ENCODE data around the gene S1PR3.

S1PR3 gene

GRCh38 chr9:89037346-89037745 is 46.1 kb downstream of the S1PR3 start:
- H3K4me3 ChIP-seq (ENCODE audit: low read depth, low read length): no peak overlapping the region
- no peak for TF ChIP-seq CTCF (IDR thresholded peaks at IDR 0.05; ENCODE audit: low read depth, low read length, missing control alignments)
- in situ Hi-C loops (cut with HindIII; ENCODE audit: low sequenced_read_pairs): no loop called here
- no peak for DNase-seq (ENCODE audit: low read depth)

GRCh38 chr9:89037891-89038290 is 46.6 kb downstream of the S1PR3 start:
- no peak for DNase-seq (ENCODE audit: low read depth)
- no peak overlapping the region for H3K4me3 ChIP-seq (ENCODE audit: low read depth, low read length)
- no peak for TF ChIP-seq CTCF (IDR thresholded peaks at IDR 0.05; ENCODE audit: low read depth, low read length, missing control alignments)
- in situ Hi-C loops (cut with HindIII; ENCODE audit: low sequenced_read_pairs): no loop called here

GRCh38 chr9:89038382-89039103 is 47.3 kb downstream of the S1PR3 start:
- H3K4me3 ChIP-seq (ENCODE audit: low read depth, low read length): no peak overlapping the region
- TF ChIP-seq CTCF (IDR thresholded peaks at IDR 0.05; ENCODE audit: low read depth, low read length, missing control alignments): no peak
- peak; percentile 90 for DNase-seq (ENCODE audit: low read depth)
- in situ Hi-C loops (cut with HindIII; ENCODE audit: low sequenced_read_pairs): no loop called here

GRCh38 chr9:89039104-89039465 is 47.8 kb downstream of the S1PR3 start:
- no peak overlapping the region for H3K4me3 ChIP-seq (ENCODE audit: low read depth, low read length)
- DNase-seq (ENCODE audit: low read depth): no peak
- no peak for TF ChIP-seq CTCF (IDR thresholded peaks at IDR 0.05; ENCODE audit: low read depth, low read length, missing control alignments)
- in situ Hi-C loops (cut with HindIII; ENCODE audit: low sequenced_read_pairs): no loop called here

GRCh38 chr9:89039664-89040063 is 48.4 kb downstream of the S1PR3 start:
- in situ Hi-C loops (cut with HindIII; ENCODE audit: low sequenced_read_pairs): no loop called here
- H3K4me3 ChIP-seq (ENCODE audit: low read depth, low read length): no peak overlapping the region
- TF ChIP-seq CTCF (IDR thresholded peaks at IDR 0.05; ENCODE audit: low read depth, low read length, missing control alignments): no peak
- DNase-seq (ENCODE audit: low read depth): no peak

GRCh38 chr9:89042984-89043383 is 51.7 kb downstream of the S1PR3 start:
- no peak overlapping the region for H3K4me3 ChIP-seq (ENCODE audit: low read depth, low read length)
- in situ Hi-C loops (cut with HindIII; ENCODE audit: low sequenced_read_pairs): no loop called here
- DNase-seq (ENCODE audit: low read depth): no peak
- TF ChIP-seq CTCF (IDR thresholded peaks at IDR 0.05; ENCODE audit: low read depth, low read length, missing control alignments): no peak

Data from astrocyte of the cerebellum (primary cell).